Sigmoid colon (tissue), 7 donors: Measurements from ENCODE around the gene CLEC16A. TPM values are rescaled to one million over a fixed set of nuclear protein-coding genes. Genes with fewer than 3 reads are reported as not detected.

Experiments used
- DNase-seq: peaks from one replicate; pipeline ENCODE4 v3.0.0-alpha.2; 2019
- H3K27ac ChIP-seq, 4 donors: fragments of 200-600 bp; sonication (generic); one replicate each; pipeline ENCODE4 v1.5.1; 2016 to 2019; ENCODE audit warnings: mild to moderate bottlenecking in 1 of 4
- H3K27me3 ChIP-seq, 3 donors: fragments of 200-600 bp; sonication (generic); one replicate each; pipeline ENCODE4 v1.5.1; 2019; ENCODE audit warnings: mild to moderate bottlenecking in 1 of 3
- H3K36me3 ChIP-seq, 4 donors: fragments of 200-600 bp; sonication (generic); one replicate each; pipeline ENCODE4 v1.5.1; 2016 to 2019
- H3K4me1 ChIP-seq, 4 donors: fragments of 200-600 bp; sonication (generic); one replicate each; pipeline ENCODE4 v1.5.1; 2017 to 2019
- H3K4me3 ChIP-seq, 4 donors: fragments of 200-600 bp; sonication (generic); one replicate each; pipeline ENCODE4 v1.5.1; 2017 to 2019; ENCODE audit warnings: mild to moderate bottlenecking in 2 of 4, moderate library complexity in 1 of 4
- H3K9me3 ChIP-seq, 4 donors: fragments of 200-600 bp in 3 of 4; sonication (generic) in 3 of 4; one replicate each; pipeline versions ENCODE4 v1.5.1 to v1.6.1; 2013 to 2019
- CTCF ChIP-seq, 4 experiments: fragments of 450-650 bp in 3 of 4; fragments of 200-600 bp in 1 of 4; IDR thresholded peaks; one replicate each; pipeline ENCODE4 v1.5.1; 2016 to 2019; ENCODE audit warnings: antibody characterized with exemption in 4 of 4, mild to moderate bottlenecking in 3 of 4, moderate library complexity in 2 of 4
- EP300 ChIP-seq, 4 donors: sonication (generic); formaldehyde crosslinking; IDR thresholded peaks; one replicate each; pipeline ENCODE4 v1.6.1; 2017; ENCODE audit warnings: antibody characterized with exemption in 4 of 4
- POLR2A ChIP-seq, 2 donors: fragments of 450-650 bp; IDR thresholded peaks; one replicate each; pipeline ENCODE4 v1.6.1; 2016; ENCODE audit warnings: antibody characterized with exemption in 2 of 2, mild to moderate bottlenecking in 2 of 2, moderate library complexity in 2 of 2
- POLR2AphosphoS5 ChIP-seq, 4 donors: sonication (generic); formaldehyde crosslinking; IDR thresholded peaks; one replicate each; pipeline ENCODE4 v1.6.1; 2017; ENCODE audit warnings: antibody characterized with exemption in 4 of 4
- WGBS, 2 donors: extraction: QIAGEN DNeasy Blood & Tissue Kit; methylation state at CpG; one replicate each; pipeline ENCODE4 v1.1.7; 2013; 5-methylcytosine and 5-hydroxymethylcytosine counted together
- intact Hi-C: fragments of 100-400 bp; cut with DNase I; formaldehyde crosslinking; loops from one replicate; pipeline ENCODE4 v1.15.1; 2023
- polyA plus RNA-seq, 3 donors: library from polyadenylated mRNA; stranded (reverse); fragments of 200-250 nt; gene quantifications; one replicate each; pipeline ENCODE4 v1.2.3, GENCODE V29; 2013
- total RNA-seq, 4 donors: library from RNA; depleted of rRNA; stranded (reverse); fragments of >200 nt; gene quantifications; one replicate each; pipeline ENCODE4 v1.1.0, GENCODE V29; 2016
- donor health status: healthy with polysubstance abuse.
- donor health status: Bipolar disorder and iron deficiency.
- donor health status: healthy.

Gene CLEC16A
- total and polyA plus RNA-seq, 7 donors = 9.6 to 35.2 (median 24.6) TPM

GRCh38 chr16:10987361-10988163 is 43.2 kb downstream of the CLEC16A start:
- Histone ChIP-seq H3K4me1 (peaks cover 0 to 9% (median 7%) of the 10 kb centered on the region in 4 donors), H3K9me3 (no peaks in the 10 kb centered on the region), H3K36me3 (peaks cover 0 to 40% (median 2%) of the 10 kb centered on the region in 4 donors), H3K27ac (no peak overlapping the region), H3K27me3 (no peaks in the 10 kb centered on the region), H3K4me3 (no peak overlapping the region)
- TF ChIP-seq EP300 (IDR thresholded peaks at IDR 0.05) = no peak
- TF ChIP-seq POLR2AphosphoS5 (IDR thresholded peaks at IDR 0.05) = no peak
- no peak for TF ChIP-seq POLR2A (IDR thresholded peaks at IDR 0.05)
- TF ChIP-seq CTCF (IDR thresholded peaks at IDR 0.05) = no peak
- intact Hi-C loops = no loop called here
- DNase-seq = no peak
- WGBS, 2 donors = 66 to 81% methylated on average over 11 of the region's 11 CpGs

GRCh38 chr16:10988164-10988803 is 43.9 kb downstream of the CLEC16A start:
- intact Hi-C loops = no loop called here
- H3K4me1 ChIP-seq = peaks cover 0 to 9% (median 7%) of the 10 kb centered on the region in 4 donors
- H3K4me3 ChIP-seq = no peak overlapping the region
- no peak for TF ChIP-seq CTCF (IDR thresholded peaks at IDR 0.05)
- no peak for TF ChIP-seq POLR2A (IDR thresholded peaks at IDR 0.05)
- no peak for TF ChIP-seq EP300 (IDR thresholded peaks at IDR 0.05)
- TF ChIP-seq POLR2AphosphoS5 (IDR thresholded peaks at IDR 0.05) = no peak
- DNase-seq = no peak
- H3K27ac ChIP-seq = no peak overlapping the region
- H3K9me3 ChIP-seq = no peaks in the 10 kb centered on the region
- peaks cover 0 to 35% (median 2%) of the 10 kb centered on the region in 4 donors for H3K36me3 ChIP-seq
- no peaks in the 10 kb centered on the region for H3K27me3 ChIP-seq
- WGBS, 2 donors = 63 to 65% methylated on average over 7 of the region's 7 CpGs

- Histone ChIP-seq H3K36me3 (peaks cover 0 to 34% (median 2%) of the 10 kb centered on the region in 4 donors), H3K27ac (no peak overlapping the region), H3K9me3 (no peaks in the 10 kb centered on the region), H3K4me3 (no peak overlapping the region), H3K4me1 (peaks cover 0 to 9% (median 7%) of the 10 kb centered on the region in 4 donors), H3K27me3 (no peaks in the 10 kb centered on the region)
- WGBS, 2 donors = 78 to 79% methylated on average over 6 of the region's 6 CpGs
- TF ChIP-seq CTCF (IDR thresholded peaks at IDR 0.05) (no peak), EP300 (IDR thresholded peaks at IDR 0.05) (no peak), POLR2AphosphoS5 (IDR thresholded peaks at IDR 0.05) (no peak), POLR2A (IDR thresholded peaks at IDR 0.05) (no peak)
- intact Hi-C loops = no loop called here
- no peak for DNase-seq
Measured at GRCh38 chr16:10988879-10989278, 44.5 kb downstream of the CLEC16A start.

- Histone ChIP-seq H3K9me3 (no peaks in the 10 kb centered on the region), H3K36me3 (peaks cover 0 to 36% (median 3%) of the 10 kb centered on the region in 4 donors), H3K4me3 (no peak overlapping the region), H3K4me1 (peaks cover 0 to 9% (median 7%) of the 10 kb centered on the region in 4 donors), H3K27ac (no peak overlapping the region), H3K27me3 (no peaks in the 10 kb centered on the region)
- DNase-seq = no peak
- no peak for TF ChIP-seq CTCF (IDR thresholded peaks at IDR 0.05)
- TF ChIP-seq POLR2A (IDR thresholded peaks at IDR 0.05) = no peak
- TF ChIP-seq EP300 (IDR thresholded peaks at IDR 0.05) = no peak
- no peak for TF ChIP-seq POLR2AphosphoS5 (IDR thresholded peaks at IDR 0.05)
- intact Hi-C loops = no loop called here
- WGBS, 2 donors = 90 to 95% methylated on average over 6 of the region's 6 CpGs
Measured at GRCh38 chr16:10989559-10989958, 45.2 kb downstream of the CLEC16A start.
